ENCODE measurements around the gene DCST1.

The DCST1 gene

DNA sequence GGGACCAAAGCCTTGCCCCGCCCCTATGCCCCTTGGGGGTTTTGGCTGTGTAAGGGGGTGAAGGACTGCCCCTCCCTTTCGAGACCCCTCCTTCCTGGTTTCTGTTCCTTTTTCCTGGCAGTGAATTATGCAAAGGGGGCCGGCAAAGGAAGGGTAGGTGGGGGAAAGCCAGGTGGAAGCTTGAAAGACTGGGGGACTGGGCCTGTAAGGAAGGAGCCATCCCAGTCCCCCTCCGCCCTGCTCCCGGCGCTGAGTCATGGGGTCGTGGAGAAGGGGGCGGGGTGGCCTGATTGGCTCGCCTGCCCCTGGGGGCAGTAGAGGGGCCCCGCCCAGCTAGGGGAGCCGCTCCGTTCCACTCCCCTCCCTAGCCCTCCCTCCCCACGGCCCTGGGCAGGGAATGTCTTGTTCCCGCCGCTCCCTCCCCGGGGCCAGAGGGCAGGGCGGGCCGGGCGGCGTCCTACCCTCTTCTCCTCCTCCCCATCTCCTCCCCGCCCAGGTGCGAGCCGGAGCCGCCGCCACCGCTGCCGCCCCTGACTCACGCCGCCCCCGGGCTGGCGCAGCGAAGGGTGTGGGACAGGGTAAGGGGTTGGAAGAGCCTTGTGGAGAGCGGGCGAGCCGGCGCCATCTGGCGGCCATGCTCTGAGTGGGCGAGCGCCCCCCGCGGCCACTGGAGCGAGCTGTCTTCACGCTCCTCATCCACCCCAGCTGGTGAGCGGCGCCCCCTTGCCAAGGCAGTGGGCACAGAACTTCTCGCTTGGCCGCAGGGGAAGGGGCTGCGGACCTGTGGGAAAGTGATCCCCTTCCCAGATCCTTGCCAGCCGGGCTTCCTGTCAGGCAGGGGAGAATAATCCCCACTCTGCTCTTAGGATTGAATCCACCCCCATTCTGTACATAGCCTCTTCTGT lies 16.3 kb upstream of the DCST1 start:
- TF ChIP-seq FOXP2 (optimal IDR thresholded peaks at IDR 0.05; ENCODE audit: borderline replicate concordance, extremely low read depth, extremely low read length, insufficient read depth) = peak; percentile 95
- TF ChIP-seq POLR2AphosphoS5 (IDR thresholded peaks at IDR 0.05; ENCODE audit: low read depth, low read length) = peak; percentile 66
- TF ChIP-seq SIN3A (IDR thresholded peaks at IDR 0.05; ENCODE audit: borderline replicate concordance, insufficient read depth, low read length) = no peak

- no peak for TF ChIP-seq REST (IDR thresholded peaks at IDR 0.05; ENCODE audit: insufficient read depth in 1 of 2, low read depth in 2 of 2, low read length in 2 of 2)
- TF ChIP-seq SIN3A (IDR thresholded peaks at IDR 0.05; ENCODE audit: borderline replicate concordance, insufficient read depth, low read length) = no peak
- no peak for TF ChIP-seq FOXP2 (optimal IDR thresholded peaks at IDR 0.05; ENCODE audit: borderline replicate concordance, extremely low read depth, extremely low read length, insufficient read depth)
- TF ChIP-seq POLR2AphosphoS5 (IDR thresholded peaks at IDR 0.05; ENCODE audit: low read depth, low read length) = no peak
- TF ChIP-seq TAF1 (IDR thresholded peaks at IDR 0.05; ENCODE audit: borderline replicate concordance, insufficient read depth, low read length) = no peak
These were observed 15.7 kb upstream of the DCST1 start for GRCh38 chr1:155017946-155018316.

DNA sequence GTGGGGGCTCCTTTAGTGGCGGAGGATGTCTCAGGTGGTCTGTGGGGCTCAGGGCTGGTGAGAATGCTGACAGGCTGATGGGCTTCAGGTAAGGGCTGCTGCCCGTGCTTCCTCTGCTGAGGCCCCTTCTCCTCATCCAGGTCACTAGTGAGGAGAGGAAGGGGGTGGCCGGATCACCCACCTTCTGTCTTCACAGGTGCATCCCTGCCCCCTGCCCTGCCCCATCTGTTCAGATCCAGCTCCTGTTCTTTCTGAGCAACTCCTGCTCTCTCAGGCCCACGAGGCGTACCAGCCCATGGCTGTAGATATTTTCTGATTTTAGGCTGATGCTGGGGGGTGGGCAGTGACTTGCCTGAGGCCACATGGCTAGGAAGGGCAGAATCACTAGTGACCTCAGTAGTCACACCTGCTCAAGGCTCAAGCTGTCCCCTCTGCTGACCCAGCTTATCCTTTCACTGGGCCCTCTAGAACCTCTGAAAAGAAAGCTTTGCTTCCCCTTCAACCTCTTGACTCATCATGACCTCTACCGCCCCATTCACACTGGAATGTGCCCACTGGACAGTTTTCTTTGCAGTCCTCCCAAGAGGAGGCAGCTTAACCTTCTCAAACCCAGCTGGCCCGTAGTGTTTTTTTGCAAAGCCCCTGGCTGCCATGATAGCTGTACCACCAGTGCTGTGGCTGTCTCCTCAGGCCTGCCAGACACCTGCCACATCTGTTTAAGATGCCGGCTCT lies 14.8 kb upstream of the DCST1 start:
- no peak for TF ChIP-seq TAF1 (IDR thresholded peaks at IDR 0.05; ENCODE audit: borderline replicate concordance, insufficient read depth, low read length)
- no peak for TF ChIP-seq FOXP2 (optimal IDR thresholded peaks at IDR 0.05; ENCODE audit: borderline replicate concordance, extremely low read depth, extremely low read length, insufficient read depth)
- TF ChIP-seq POLR2AphosphoS5 (IDR thresholded peaks at IDR 0.05; ENCODE audit: low read depth, low read length) = no peak
- no peak for TF ChIP-seq SIN3A (IDR thresholded peaks at IDR 0.05; ENCODE audit: borderline replicate concordance, insufficient read depth, low read length)
- TF ChIP-seq REST (IDR thresholded peaks at IDR 0.05; ENCODE audit: insufficient read depth in 1 of 2, low read depth in 2 of 2, low read length in 2 of 2) = no peak

GRCh38 chr1:155019377-155020245 lies 14.0 kb upstream of the DCST1 start:
- TF ChIP-seq TAF1 (IDR thresholded peaks at IDR 0.05; ENCODE audit: borderline replicate concordance, insufficient read depth, low read length) (no peak), REST (IDR thresholded peaks at IDR 0.05; ENCODE audit: insufficient read depth in 1 of 2, low read depth in 2 of 2, low read length in 2 of 2) (no peak), SIN3A (IDR thresholded peaks at IDR 0.05; ENCODE audit: borderline replicate concordance, insufficient read depth, low read length) (no peak), FOXP2 (optimal IDR thresholded peaks at IDR 0.05; ENCODE audit: borderline replicate concordance, extremely low read depth, extremely low read length, insufficient read depth) (no peak), POLR2AphosphoS5 (IDR thresholded peaks at IDR 0.05; ENCODE audit: low read depth, low read length) (no peak)

Measured in PFSK-1 (cell line).